GM20431 (cell line): Measurements from ENCODE around the gene DIS3L2.

Source experiments
- in situ Hi-C: fragments of 300-500 bp; cut with MseI, MboI; formaldehyde crosslinking; loops from one replicate; pipeline ENCODE4 v1.15.0; 2020; ENCODE audit warnings: low sequenced_read_pairs; ENCODE audit not compliant: unreplicated experiment

Gene DIS3L2

DNA sequence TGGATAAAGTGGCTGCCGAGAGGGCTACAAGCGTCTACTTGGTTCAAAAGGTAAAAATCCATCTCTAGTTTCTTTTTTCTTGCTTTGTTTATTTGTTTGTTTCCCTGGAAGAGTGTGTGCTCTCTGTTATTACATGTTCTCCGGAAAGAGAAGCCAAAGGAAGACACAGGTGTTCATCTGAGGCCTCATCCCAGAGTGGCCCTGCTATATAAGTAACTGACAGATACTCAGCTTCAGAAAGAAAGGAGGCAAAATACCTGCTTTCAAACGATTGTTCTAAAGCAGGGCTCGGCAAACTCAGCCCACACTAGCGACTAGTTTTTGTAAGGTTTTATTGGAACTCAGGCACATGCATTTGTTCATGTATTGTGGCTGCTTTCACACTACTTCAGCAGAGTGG lies 277.1 kb downstream of the DIS3L2 start:
- in situ Hi-C loops, result no loop called here

DNA sequence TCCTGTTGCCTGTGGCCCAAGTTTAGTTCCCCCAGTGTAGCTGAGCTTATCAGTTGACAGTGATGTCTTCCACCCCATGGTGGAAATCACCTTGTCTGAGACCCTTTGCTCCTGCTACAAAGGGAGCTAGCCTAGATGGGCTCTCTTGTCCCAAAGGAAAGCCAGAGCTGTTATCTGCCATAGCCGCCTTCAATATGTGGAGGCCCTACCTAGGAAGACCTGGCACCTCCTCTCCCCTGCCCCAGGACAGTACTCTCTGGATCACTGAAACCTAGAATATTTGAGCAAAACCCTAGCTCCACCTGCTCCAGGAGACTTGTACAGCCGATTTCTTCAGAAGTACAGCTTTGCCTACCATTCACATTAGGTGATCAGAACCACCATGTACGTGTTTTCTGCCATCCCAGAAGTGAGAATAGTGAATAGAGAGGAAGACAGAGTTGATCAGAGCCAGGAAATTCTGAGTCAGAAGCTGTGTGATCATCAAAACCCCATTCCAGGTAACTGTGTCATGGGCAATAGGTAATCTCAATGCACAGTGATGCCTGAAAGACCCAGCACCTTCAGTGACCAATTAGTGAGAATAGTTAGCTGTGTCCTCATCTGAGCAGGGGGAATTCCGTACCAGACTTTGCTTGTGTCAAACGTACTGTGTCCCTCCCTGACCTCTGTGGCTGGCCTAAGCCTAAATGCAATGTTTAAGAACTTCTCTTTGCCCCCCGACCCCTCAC lies 278.6 kb downstream of the DIS3L2 start:
- in situ Hi-C loops, result no loop called here

DNA sequence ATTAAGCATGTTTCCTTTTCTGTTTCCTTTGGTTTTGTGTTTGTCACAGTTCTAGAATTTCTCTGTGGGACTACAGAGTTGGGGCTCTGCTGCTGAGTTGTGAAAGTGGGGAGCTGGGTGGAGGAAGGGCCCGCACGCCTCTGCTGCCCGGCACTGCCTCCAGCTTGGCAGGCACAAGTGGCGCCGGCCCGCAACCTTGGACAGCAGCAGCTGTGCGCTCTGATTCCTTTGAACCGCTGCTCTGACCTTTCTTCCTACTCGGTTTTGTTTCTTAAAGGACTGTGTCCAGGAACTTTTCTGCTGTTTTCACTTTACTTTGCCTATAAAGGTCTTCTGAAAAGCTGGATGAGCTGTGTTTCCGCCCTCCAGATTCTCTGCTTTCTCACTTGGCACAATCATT lies 279.4 kb downstream of the DIS3L2 start:
- in situ Hi-C loops, result no loop called here

DNA sequence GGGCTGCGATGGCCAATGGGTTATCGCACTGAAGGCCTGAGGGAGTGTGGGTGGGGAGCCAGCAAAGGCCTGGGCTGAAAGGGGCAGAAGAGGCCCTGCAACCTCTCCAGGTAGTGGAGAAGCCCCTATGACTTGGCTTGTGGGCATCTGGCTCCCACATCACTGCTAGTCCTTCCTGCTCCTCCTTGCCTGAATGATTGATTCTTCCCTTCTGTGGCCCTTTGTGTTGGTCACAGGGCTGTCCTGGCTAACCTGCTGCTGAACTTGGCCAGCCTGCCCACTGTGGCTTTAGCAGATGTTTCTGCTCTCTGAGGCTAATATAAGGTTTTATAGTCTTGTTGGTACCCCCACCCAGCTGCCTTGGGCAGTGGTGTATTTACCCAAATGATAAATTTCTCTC lies 280.8 kb downstream of the DIS3L2 start:
- in situ Hi-C loops, result no loop called here

DNA sequence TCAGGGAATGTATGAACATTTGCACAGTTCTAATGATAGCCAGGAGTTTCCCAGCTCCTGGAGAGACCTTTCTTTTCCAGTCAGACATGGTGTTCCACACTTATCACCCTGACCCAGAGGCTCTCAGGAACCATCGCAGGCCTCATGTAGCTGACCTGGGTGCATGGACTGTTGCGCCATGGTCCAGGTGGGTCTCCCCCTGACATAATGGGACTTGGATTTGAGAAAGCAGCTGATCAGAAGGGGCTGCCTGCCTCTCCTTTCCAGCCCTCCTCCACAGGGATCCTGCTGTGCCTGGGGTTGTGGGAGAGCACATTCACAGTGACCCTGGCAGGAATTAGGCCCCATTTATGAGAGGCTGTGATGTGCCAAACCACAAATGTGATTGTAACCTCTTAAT lies 283.6 kb downstream of the DIS3L2 start:
- in situ Hi-C loops, result no loop called here

DNA sequence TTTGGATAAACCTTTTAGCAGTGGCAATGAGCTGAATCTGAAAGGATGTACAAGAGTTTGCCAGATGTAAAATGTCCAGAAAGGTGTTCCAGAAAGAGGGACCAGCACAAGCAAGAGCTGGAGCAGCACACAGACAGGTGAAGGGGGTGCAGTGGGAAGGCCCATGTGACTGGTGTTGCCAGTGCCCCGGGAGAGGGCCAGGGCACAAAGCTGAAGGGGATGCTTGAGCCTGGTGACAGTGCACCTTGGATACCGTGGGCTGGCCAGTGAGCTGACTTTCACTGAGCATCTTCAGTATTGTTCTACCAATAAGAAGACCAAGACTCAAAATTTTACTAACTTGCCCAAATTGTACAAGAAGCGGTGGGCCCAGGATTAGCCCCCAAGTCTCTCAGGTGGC lies 284.7 kb downstream of the DIS3L2 start:
- in situ Hi-C loops, result no loop called here

DNA sequence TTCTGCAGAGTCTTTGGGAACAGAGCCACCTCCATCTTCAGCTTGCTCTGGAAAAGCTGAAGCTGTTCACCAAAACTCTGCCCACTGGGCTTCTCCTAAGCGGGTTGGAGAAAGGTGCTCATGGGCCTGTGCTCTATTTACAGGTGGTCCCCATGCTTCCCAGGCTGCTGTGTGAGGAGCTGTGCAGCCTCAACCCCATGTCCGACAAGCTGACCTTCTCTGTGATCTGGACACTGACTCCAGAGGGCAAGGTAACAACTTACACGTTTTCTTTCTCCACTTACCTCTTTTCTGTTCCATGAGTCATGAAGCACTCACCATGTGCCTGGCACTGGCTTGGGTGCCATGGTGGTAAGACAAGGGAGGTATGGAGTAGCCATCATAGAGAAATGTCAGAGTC lies 287.6 kb downstream of the DIS3L2 start:
- in situ Hi-C loops, result no loop called here

DNA sequence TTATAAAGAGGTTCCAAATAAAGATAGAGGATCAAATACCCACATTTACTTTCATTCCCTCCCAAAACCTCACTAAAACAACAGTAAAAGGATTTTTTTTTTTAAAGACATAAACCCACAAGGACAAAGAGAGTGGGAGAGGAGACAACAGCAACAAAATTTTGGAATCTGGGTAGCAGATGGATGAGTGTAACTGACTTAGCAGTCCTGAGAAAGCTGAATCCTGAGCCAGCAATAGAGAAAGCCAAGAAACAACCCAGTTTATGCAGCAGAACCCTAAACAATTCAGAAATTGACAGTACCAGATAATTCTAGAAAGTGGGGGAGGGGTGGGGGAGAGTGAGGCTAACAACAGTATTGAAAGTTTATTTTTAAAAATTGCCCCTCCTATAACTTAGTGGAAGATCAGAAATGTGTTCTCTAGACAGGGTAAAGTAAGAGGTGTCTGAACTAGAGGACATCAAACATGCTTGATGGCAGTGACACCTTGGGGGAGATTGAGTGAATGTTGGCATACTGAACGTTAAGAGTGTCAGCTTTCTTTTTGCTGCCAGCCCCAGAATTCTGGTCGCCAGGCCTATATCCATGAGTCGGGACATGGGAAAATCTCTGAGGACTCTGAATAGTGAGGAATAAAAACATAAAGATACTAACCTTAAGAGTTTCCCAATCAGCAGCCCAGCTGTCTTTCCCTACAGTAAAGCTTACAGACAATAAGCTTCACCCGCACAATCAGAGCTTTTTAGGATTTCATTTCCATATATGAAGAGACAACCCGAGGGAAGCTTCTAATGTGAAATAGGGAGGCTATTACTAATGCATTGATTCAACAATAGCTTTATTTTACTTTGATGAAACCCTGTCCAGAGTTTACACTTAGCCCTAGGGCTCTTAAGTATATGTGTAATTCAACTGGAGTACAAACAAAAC lies 289.0 kb downstream of the DIS3L2 start:
- in situ Hi-C loops, result no loop called here

DNA sequence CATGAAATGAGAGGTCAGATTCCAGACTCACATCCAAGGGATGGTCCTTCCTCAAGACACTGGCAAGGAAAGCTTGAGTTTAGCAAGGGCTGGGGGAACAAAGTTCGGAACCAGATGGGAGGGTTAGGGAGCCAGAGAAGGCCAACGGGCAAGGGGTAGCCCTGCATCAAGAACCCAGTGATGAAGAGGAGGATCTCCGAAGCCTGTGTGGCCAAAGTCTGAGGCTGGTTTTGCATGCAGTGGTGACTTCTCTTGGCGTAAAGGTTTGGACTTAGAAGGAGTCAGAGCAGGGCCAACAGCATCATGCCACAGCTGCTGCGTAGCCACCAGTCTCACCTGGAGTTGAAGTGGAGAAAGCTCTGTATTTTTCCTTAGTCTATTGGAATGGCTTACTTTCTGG lies 293.5 kb downstream of the DIS3L2 start:
- in situ Hi-C loops, result no loop called here

DNA sequence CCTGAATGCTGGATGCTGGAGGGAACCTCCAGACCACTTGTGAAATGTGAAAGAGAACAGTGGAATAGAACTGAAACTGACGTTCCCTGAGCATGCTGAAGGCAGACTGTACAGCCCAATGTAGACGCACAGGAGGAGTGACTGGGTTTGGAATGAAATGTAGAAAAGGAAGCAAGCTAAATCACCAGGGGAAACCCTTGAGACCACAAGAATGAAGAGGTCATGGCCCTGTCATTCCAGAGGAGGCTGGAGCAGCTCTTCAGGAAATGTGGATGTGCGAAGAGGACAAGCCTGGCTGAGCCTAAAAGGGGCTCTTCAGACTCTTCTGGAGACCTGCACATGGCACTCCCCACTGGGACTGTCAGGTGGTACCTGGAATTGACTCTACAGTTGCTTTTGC lies 298.6 kb downstream of the DIS3L2 start:
- in situ Hi-C loops, result no loop called here

DNA sequence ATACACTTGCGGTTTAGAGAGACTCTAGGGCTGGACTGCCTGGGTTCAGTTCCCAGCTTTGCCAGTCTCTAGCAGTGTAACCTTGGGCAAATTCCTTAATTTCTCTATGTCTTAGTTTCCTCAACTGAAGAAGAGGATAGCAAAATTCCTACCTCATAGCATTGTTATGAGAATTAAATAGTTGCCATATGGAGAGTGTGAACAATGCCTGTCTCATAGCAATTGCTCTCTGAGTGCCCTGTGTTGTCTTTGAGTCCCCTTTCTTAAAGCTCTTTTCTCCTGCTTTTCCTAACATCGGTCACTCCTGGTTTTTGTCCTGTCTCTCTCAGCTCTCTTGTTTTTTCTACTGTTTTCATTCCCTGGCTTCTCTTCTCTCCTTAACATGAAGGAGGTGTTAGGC lies 300.3 kb downstream of the DIS3L2 start:
- in situ Hi-C loops, result no loop called here

DNA sequence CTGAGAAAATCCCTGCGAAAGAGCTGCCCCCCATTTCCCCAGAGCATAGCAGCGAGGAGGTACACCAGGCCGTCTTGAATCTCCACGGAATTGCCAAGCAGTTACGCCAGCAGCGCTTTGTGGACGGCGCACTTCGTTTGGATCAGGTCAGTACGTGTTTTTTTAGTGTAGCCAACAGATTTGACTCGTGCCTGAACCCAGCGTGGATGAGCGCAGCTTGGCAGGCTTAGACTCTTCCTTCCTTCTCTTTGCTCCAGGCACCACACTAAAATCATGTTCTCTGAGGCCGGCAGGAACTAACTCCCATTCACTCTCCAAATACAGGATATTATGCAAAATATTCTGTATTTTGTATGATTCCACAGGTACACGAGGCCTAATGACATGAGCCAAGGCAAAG lies 301.8 kb downstream of the DIS3L2 start:
- in situ Hi-C loops, result no loop called here

DNA sequence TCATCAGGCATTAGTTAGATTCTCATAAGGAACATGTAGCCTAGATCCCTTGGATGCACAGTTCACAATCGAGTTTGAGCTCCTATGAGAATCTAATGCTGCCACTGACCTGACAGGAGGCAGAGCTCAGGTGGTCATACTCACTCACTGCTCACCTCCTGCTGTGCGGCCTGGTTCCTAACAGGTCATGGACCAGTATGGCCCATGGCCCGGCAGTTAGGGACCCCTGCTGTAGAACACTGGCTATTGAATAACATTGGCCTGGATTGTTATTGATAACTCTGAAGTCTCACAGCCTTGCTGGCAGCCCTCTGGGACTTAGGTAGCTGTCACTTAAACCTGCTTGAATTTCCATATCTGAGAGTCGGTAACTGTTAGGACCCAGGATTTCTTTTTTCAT lies 302.6 kb downstream of the DIS3L2 start:
- in situ Hi-C loops, result no loop called here

DNA sequence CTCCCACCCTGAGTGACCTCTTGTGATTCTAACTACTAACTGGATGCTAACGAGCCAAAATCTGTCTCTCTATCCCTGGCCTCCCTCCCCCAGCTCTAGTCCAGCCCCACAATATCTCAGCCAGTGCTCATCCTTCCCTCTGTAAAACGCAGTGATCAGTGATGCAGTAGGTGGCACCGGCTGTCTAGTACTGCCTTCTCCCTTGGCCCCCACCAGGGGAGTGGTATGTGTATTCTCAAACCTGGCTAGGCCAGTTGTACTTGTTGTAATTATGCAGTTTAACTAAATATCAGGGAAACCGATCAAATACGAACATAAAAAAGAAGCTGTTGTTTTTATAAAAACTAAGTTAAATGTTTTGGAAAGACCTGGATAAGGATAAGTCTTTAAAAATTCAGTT lies 303.8 kb downstream of the DIS3L2 start:
- in situ Hi-C loops, result no loop called here

DNA sequence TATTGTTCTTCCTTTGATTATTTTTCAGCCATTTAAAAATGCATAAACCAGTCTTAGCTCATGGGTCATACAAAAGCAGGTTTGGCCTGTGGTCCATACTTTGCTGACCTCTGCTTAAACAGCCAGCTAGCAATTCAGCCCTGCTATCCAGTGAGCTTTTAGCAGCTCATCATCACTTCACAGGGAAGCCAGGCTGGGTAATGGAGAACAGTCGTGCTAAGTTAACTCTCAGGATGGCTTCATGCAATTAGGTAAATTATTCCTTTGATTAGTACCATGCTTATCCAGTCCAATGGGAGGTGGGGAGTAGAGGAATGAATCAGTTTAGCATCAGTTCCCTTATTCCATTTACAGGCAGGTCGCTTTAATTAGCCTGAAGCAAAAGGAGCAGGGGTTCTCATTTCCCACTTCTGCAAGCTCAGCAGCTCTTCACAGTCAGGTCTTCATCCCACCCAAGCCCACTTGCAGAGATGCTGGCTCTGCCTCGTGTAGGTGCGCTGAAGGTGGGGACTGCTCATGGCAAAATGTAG lies 307.2 kb downstream of the DIS3L2 start:
- in situ Hi-C loops, result no loop called here

DNA sequence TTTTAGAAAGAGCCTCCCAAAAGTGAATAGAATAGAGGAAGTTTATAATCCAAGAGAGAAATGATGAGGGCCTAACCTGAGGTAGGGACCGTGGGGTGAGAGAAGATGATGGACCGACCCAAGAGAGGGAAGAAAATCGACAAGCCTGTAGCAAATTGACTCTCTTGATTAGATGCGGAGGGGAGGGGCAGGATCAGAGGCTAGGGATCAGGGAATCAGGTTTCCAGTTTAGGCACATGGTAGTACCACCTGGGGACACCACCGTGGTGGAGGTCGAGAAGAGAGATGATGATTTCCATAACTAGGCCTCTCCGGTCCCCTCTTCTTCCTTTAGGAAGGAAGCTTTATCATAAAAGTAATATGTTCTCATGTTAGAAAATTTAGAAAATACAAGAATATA lies 308.4 kb downstream of the DIS3L2 start:
- in situ Hi-C loops, result no loop called here

DNA sequence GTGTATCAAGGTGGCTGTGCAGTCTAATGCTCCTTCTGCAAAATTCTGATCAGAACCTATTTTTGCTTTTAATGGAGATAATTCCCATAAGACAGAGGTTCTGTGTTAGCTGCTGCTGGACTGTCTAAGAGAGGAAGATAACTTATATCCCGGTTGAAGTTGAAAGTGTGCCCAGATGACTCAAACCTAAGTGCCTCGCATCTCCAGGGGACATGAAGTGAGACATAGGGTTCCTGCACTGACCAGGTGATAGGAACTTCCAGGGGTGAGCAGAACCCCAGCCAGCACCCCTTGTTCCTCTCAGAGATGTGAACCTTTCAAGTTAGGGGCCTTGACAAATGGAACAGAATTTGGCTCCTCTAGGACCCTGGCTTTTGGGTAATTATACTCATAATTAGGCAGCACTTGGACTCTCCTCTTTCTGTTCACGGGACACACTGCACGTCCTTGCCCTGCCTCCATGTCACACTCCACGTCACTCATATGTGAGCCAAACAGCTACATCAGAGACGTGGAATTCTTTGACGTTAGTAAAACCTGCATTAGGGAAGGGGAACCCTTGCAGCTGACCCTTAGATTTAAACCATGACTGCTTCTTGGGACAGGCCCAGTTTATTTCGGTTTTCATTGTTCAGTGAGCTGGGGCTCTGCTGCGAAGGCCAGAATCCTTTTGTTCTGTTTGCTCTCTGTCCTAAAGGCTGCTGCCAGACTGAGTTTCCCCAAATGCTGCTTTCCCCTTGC lies 312.6 kb downstream of the DIS3L2 start:
- in situ Hi-C loops, result no loop called here

DNA sequence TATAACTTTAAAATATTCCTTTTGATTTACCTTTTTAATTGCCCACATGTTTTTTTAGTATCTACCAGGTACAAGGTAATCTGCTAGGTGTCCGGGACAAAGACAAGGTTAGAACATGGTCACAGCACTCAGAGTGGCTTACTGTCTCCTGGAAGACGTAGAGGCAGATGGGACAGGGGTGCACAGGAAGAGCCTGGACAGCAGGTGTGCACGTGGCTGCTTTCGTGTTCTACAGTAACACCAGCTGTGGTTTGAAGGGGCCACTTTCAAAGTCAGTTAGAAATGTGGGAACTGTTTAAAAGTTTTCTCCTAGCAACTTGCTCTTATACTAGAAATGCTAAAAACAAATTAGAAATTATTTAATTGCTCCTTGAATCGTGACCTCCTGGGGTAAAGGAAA lies 314.2 kb downstream of the DIS3L2 start:
- in situ Hi-C loops, result no loop called here

DNA sequence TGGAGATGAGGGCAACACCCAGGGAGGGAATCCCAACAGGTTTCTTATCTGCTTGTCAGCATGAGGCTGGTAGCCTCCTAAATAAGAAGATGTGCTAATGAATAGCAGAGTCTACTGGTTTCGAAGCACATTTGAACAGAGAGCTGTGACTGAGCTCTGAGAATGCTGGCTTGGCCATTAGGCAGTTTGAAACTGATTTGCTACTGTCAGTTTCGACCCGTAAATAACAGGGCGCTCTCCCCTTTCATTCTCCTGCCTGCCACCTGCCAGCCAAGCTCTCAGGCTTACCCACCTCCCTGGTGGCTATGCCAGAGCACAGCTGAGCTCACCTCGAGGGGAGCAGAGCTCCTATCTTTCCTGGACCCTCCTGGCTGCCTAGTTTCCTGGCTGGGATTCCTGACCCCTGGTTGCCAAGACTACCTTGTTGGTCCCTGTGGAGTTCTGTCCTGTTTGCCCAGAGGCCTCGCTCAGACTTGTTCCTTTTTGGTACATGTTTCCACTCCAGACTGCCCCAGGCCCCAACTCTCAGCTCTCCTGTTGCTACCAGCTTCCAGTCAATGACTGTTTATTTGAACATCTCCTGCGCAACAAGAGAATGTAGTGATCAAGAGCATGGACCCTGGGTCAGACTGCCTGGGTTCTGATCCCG lies 314.7 kb downstream of the DIS3L2 start:
- in situ Hi-C loops, result no loop called here

DNA sequence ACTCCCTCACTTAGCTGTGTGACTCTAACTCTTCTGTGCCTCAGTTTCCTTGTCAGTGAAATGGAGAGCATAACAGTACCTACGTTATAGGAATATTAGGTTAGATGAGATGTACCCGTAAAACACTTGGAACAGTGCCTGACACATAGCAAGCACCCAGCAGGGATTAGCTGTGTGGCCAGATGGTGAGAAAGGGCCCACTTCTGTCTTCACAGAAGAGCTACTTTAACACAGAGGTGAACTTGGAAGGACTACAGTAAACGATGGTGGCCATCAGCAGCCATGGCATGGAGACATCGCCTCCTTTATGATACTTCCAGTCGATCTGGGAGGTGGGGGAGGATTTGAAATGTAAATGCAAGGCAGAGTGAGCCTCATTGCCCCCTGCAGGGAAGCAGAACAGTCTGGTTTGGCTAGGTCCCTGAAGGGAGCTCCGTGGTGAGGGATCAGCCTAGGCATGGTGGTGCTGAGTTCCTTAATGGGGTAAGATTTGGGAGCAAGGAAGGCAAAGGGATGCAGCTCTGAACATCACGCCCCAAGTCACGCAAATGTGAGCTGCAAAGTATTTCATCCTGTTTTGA lies 315.3 kb downstream of the DIS3L2 start:
- in situ Hi-C loops, result no loop called here
